Caco-2 (cell line): ENCODE data around the gene KLHL1. TPM values are rescaled to one million over a fixed set of nuclear protein-coding genes. Genes with fewer than 3 reads are reported as not detected.

Experiments
- BruUV-seq: library from RNA; stranded (reverse); fragments of 400-500 nt; replicated peaks from 2 replicates; lab custom pipeline; 2021; lab: Mats Ljungman, UMichigan
- CTCF ChIA-PET: fragments of 300-600 bp; sonication (Branson Sonifier 250); formaldehyde crosslinking; loops from one replicate; lab custom pipeline; 2022; ENCODE audit warnings: antibody characterized with exemption; lab: Charles Lee
- POLR2A ChIA-PET: fragments of 300-600 bp; sonication (Branson Sonifier 250); formaldehyde crosslinking; loops from one replicate; lab custom pipeline; 2022; ENCODE audit warnings: antibody characterized with exemption; lab: Charles Lee
- DNase-seq, 2 experiments: peaks; one replicate each; pipeline versions ENCODE4 v3.0.0 to v3.0.0-alpha.2; 2020 to 2022
- H3K27me3 ChIP-seq: replicated peaks from 2 replicates; pipeline ENCODE4 v1.6.0; 2011; ENCODE audit warnings: low read length; ENCODE audit not compliant: control insufficient read depth, insufficient read depth
- H3K36me3 ChIP-seq: 2 replicates; pipeline ENCODE4 v1.5.1; 2011; ENCODE audit warnings: low read length; ENCODE audit not compliant: control insufficient read depth, insufficient read depth
- H3K4me1 ChIP-seq: fragments of 250-450 bp; sonication (Bioruptor Pico); 2 replicates; pipeline ENCODE4 v1.5.1; 2020; ENCODE audit warnings: mild to moderate bottlenecking
- H3K4me3 ChIP-seq: 2 replicates; pipeline ENCODE4 v1.5.1; 2011; ENCODE audit warnings: low read depth, mild to moderate bottlenecking, control low read depth, low read length
- H3K9me3 ChIP-seq: fragments of 250-450 bp; sonication (Bioruptor Pico); 2 replicates; pipeline ENCODE4 v1.5.1; 2020; ENCODE audit warnings: mild to moderate bottlenecking, moderate library complexity
- H3K27ac Mint-ChIP-seq: one replicate; pipeline ENCODE4 v1.8.0; 2022; ENCODE audit warnings: mixed read lengths; ENCODE audit not compliant: unreplicated experiment
- H3K27me3 Mint-ChIP-seq: one replicate; pipeline ENCODE4 v1.8.0; 2022; ENCODE audit warnings: mixed read lengths; ENCODE audit not compliant: insufficient read depth, unreplicated experiment
- H3K36me3 Mint-ChIP-seq: one replicate; pipeline ENCODE4 v1.8.0; 2022; ENCODE audit warnings: mild to moderate bottlenecking, mixed read lengths; ENCODE audit not compliant: insufficient read depth, unreplicated experiment
- H3K4me1 Mint-ChIP-seq: one replicate; pipeline ENCODE4 v1.8.0; 2022; ENCODE audit warnings: low read depth, mixed read lengths; ENCODE audit not compliant: unreplicated experiment
- H3K4me3 Mint-ChIP-seq: one replicate; pipeline ENCODE4 v1.8.0; 2022; ENCODE audit warnings: mild to moderate bottlenecking, moderate library complexity, mixed read lengths; ENCODE audit not compliant: unreplicated experiment
- H3K9me3 Mint-ChIP-seq: one replicate; pipeline ENCODE4 v1.8.0; 2022; ENCODE audit warnings: mixed read lengths; ENCODE audit not compliant: unreplicated experiment
- CTCF ChIP-seq, 2 experiments: fragments of 200-600 bp in 1 of 2; IDR thresholded peaks; 1 replicate in 1 of 2; 2 replicates in 1 of 2; pipeline versions ENCODE4 v1.5.1 to v1.8.0; 2011 to 2022; ENCODE audit warnings: antibody characterized with exemption in 1 of 2, control low read depth in 1 of 2, inconsistent platforms in 1 of 2, low read depth in 1 of 2, low read length in 1 of 2, mild to moderate bottlenecking in 1 of 2, moderate library complexity in 1 of 2; ENCODE audit not compliant: insufficient read depth in 1 of 2, severe bottlenecking in 1 of 2, unreplicated experiment in 1 of 2
- intact Hi-C: fragments of 100-400 bp; cut with micrococcal nuclease; formaldehyde crosslinking; loops from one replicate; pipeline ENCODE4 v1.10.0; 2022; ENCODE audit not compliant: unreplicated experiment
- total RNA-seq: library from RNA; stranded (reverse); gene quantifications from 2 replicates; pipeline ENCODE4 v1.2.3, GENCODE V29; 2022

KLHL1 gene
- total RNA-seq, 1 experiment from 2014 or later: not detected

- Histone ChIP-seq H3K9me3 (peaks cover 6% of the 10 kb centered on the region; the same call in 1 of the 2 replicates), H3K27me3 (no peaks in the 10 kb centered on the region), H3K4me1 (no peaks in the 10 kb centered on the region), H3K4me3 (no peak overlapping the region), H3K36me3 (no peaks in the 10 kb centered on the region)
- H3K27ac Mint-ChIP-seq: no peak overlapping the region
- H3K27me3 Mint-ChIP-seq: no peaks in the 10 kb centered on the region
- no peak for DNase-seq
- intact Hi-C loops: no loop called here
- H3K4me1 Mint-ChIP-seq: no peaks in the 10 kb centered on the region
- ChIA-PET POLR2A (no interaction called here), CTCF (no interaction called here)
- no TSS peak for BruUV-seq
- no peaks in the 10 kb centered on the region for H3K36me3 Mint-ChIP-seq
- no peak for TF ChIP-seq CTCF (IDR thresholded peaks at IDR 0.05; ENCODE audit: insufficient read depth in 1 of 2, low read depth in 1 of 2, low read length in 1 of 2, severe bottlenecking in 1 of 2, unreplicated experiment in 1 of 2)
- peaks cover 19% of the 10 kb centered on the region for H3K9me3 Mint-ChIP-seq
- H3K4me3 Mint-ChIP-seq: no peak overlapping the region
These were observed 338.6 kb downstream of the KLHL1 start for GRCh38 chr13:69769608-69770007.

- no peak overlapping the region for H3K27ac Mint-ChIP-seq
- POLR2A ChIA-PET: no interaction called here
These were observed 346.7 kb downstream of the KLHL1 start for GRCh38 chr13:69761581-69761980.

GRCh38 chr13:69755101-69755500 is 353.2 kb downstream of the KLHL1 start:
- CTCF ChIA-PET: no interaction called here
- H3K4me1 ChIP-seq: no peaks in the 10 kb centered on the region
- Mint-ChIP-seq H3K4me1 (no peaks in the 10 kb centered on the region), H3K27ac (no peak overlapping the region), H3K4me3 (no peak overlapping the region), H3K36me3 (no peaks in the 10 kb centered on the region), H3K9me3 (no peaks in the 10 kb centered on the region), H3K27me3 (no peaks in the 10 kb centered on the region)
- no peaks in the 10 kb centered on the region for H3K36me3 ChIP-seq
- TF ChIP-seq CTCF (IDR thresholded peaks at IDR 0.05; ENCODE audit: insufficient read depth in 1 of 2, low read depth in 1 of 2, low read length in 1 of 2, severe bottlenecking in 1 of 2, unreplicated experiment in 1 of 2): no peak
- H3K27me3 ChIP-seq: no peaks in the 10 kb centered on the region
- POLR2A ChIA-PET: no interaction called here
- no peak for DNase-seq
- H3K4me3 ChIP-seq: no peak overlapping the region
- intact Hi-C loops: no loop called here
- BruUV-seq: no TSS peak
- H3K9me3 ChIP-seq: no peaks in the 10 kb centered on the region

More at GRCh38 chr13:69761581-69761980, 346.7 kb downstream of the KLHL1 start:
- DNase-seq: no peak
- no peak for TF ChIP-seq CTCF (IDR thresholded peaks at IDR 0.05; ENCODE audit: insufficient read depth in 1 of 2, low read depth in 1 of 2, low read length in 1 of 2, severe bottlenecking in 1 of 2, unreplicated experiment in 1 of 2)
- Mint-ChIP-seq H3K36me3 (no peaks in the 10 kb centered on the region), H3K9me3 (no peaks in the 10 kb centered on the region), H3K4me3 (no peak overlapping the region), H3K4me1 (no peaks in the 10 kb centered on the region), H3K27me3 (no peaks in the 10 kb centered on the region)
- CTCF ChIA-PET: no interaction called here
- Histone ChIP-seq H3K27me3 (no peaks in the 10 kb centered on the region), H3K4me3 (no peak overlapping the region), H3K4me1 (no peaks in the 10 kb centered on the region), H3K36me3 (no peaks in the 10 kb centered on the region), H3K9me3 (no peaks in the 10 kb centered on the region)
- no TSS peak for BruUV-seq
- intact Hi-C loops: no loop called here
